WTC11 (cell line): ENCODE measurements around the gene ETV6. TPM values are rescaled to one million over a fixed set of nuclear protein-coding genes. Genes with fewer than 3 reads are reported as not detected.
A peak's percentile ranks its signal among the peaks of the same experiment; 100 is the strongest.

Experiments
- ATAC-seq: fragments of 200-7000 bp; cut with Tn5 transposase; 2 replicates; pipeline ENCODE4 v1.10.0; 2021; ENCODE audit warnings: mild to moderate bottlenecking, moderate library complexity
- CTCF ChIA-PET: fragments of 300-600 bp; sonication (Branson Sonifier 250); formaldehyde crosslinking; loops from one replicate; lab custom pipeline; 2021; ENCODE audit warnings: antibody characterized with exemption; lab: Charles Lee
- POLR2A ChIA-PET: fragments of 350-600 bp; sonication (Branson Sonifier 250); formaldehyde crosslinking; loops from one replicate; lab custom pipeline; 2021; ENCODE audit warnings: antibody characterized with exemption; lab: Charles Lee
- DNase-seq: peaks from one replicate; pipeline ENCODE4 v3.0.0; 2021; ENCODE audit warnings: low spot score
- H3K27ac Mint-ChIP-seq: 2 replicates; pipeline ENCODE4 v1.8.0; 2021; ENCODE audit warnings: mixed read lengths
- H3K27me3 Mint-ChIP-seq: 2 replicates; pipeline ENCODE4 v1.8.0; 2021; ENCODE audit warnings: low read depth, mild to moderate bottlenecking, moderate library complexity, mixed read lengths
- H3K36me3 Mint-ChIP-seq: 2 replicates; pipeline ENCODE4 v1.8.0; 2021; ENCODE audit warnings: mixed read lengths
- H3K4me1 Mint-ChIP-seq: 2 replicates; pipeline ENCODE4 v1.8.0; 2022; ENCODE audit warnings: mixed read lengths
- H3K4me3 Mint-ChIP-seq: 2 replicates; pipeline ENCODE4 v1.8.0; 2021; ENCODE audit warnings: mild to moderate bottlenecking, moderate library complexity, mixed read lengths
- H3K9me3 Mint-ChIP-seq: 2 replicates; pipeline ENCODE4 v1.8.0; 2021; ENCODE audit warnings: mixed read lengths
- AR ChIP-seq: fragments of 250-450 bp; sonication (Bioruptor Pico); IDR thresholded peaks from 2 replicates; pipeline ENCODE4 v1.9.0; 2021; ENCODE audit warnings: mild to moderate bottlenecking
- ARID4B ChIP-seq: sonication (generic); formaldehyde crosslinking; IDR thresholded peaks from 2 replicates; pipeline ENCODE4 v1.8.0; 2023; ENCODE audit warnings: missing genetic modification reagents, mild to moderate bottlenecking, borderline replicate concordance
- ATF1 ChIP-seq: sonication (generic); formaldehyde crosslinking; IDR thresholded peaks from 2 replicates; pipeline ENCODE4 v1.8.1; 2023; ENCODE audit warnings: mild to moderate bottlenecking, moderate library complexity, missing genetic modification reagents
- CREM ChIP-seq: sonication (generic); formaldehyde crosslinking; IDR thresholded peaks from 2 replicates; pipeline ENCODE4 v1.8.1; 2022; ENCODE audit warnings: mild to moderate bottlenecking, missing genetic modification reagents, moderate library complexity
- CTCF ChIP-seq: fragments of 200-600 bp; IDR thresholded peaks from 2 replicates; pipeline ENCODE4 v1.8.0; 2022; ENCODE audit warnings: antibody characterized with exemption
- E2F4 ChIP-seq: sonication (generic); formaldehyde crosslinking; IDR thresholded peaks from 2 replicates; pipeline ENCODE4 v1.8.1; 2022; ENCODE audit warnings: low read depth, mild to moderate bottlenecking, moderate library complexity, missing genetic modification reagents, borderline replicate concordance
- FOXK1 ChIP-seq: sonication (generic); formaldehyde crosslinking; IDR thresholded peaks from 2 replicates; pipeline ENCODE4 v1.8.0; 2022; ENCODE audit warnings: mild to moderate bottlenecking, moderate library complexity, missing genetic modification reagents
- GRHL2 ChIP-seq: fragments of 250-450 bp; sonication (Bioruptor Pico); IDR thresholded peaks from 2 replicates; pipeline ENCODE4 v1.8.0; 2022; ENCODE audit warnings: mild to moderate bottlenecking, moderate library complexity; ENCODE audit not compliant: insufficient replicate concordance, severe bottlenecking
- IRF1 ChIP-seq: sonication (generic); formaldehyde crosslinking; IDR thresholded peaks from 2 replicates; pipeline ENCODE4 v1.8.0; 2023; ENCODE audit warnings: missing genetic modification reagents
- IRF2 ChIP-seq: sonication (generic); formaldehyde crosslinking; IDR thresholded peaks from 2 replicates; pipeline ENCODE4 v1.8.0; 2022; ENCODE audit warnings: low read depth, missing genetic modification reagents, borderline replicate concordance
- NR2C2 ChIP-seq: sonication (generic); formaldehyde crosslinking; IDR thresholded peaks from 2 replicates; pipeline ENCODE4 v1.8.0; 2022; ENCODE audit warnings: mild to moderate bottlenecking, missing genetic modification reagents
- PRRX2 ChIP-seq: fragments of 250-450 bp; sonication (Bioruptor Pico); IDR thresholded peaks from 2 replicates; pipeline ENCODE4 v1.8.0; 2021; ENCODE audit warnings: mild to moderate bottlenecking
- TCF7 ChIP-seq: sonication (generic); formaldehyde crosslinking; IDR thresholded peaks from 2 replicates; pipeline ENCODE4 v1.8.0; 2022; ENCODE audit warnings: mild to moderate bottlenecking, low read depth, missing genetic modification reagents, moderate library complexity
- USF2 ChIP-seq: sonication (generic); formaldehyde crosslinking; IDR thresholded peaks from 2 replicates; pipeline ENCODE4 v1.8.1; 2023; ENCODE audit warnings: mild to moderate bottlenecking, missing genetic modification reagents, moderate library complexity
- ZNF138 ChIP-seq: sonication (generic); formaldehyde crosslinking; conservative IDR thresholded peaks from 2 replicates; pipeline ENCODE4 v1.8.1; 2022; ENCODE audit warnings: mild to moderate bottlenecking, moderate library complexity, missing genetic modification reagents
- ZSCAN18 ChIP-seq: fragments of 250-450 bp; sonication (Bioruptor Pico); IDR thresholded peaks from 2 replicates; pipeline ENCODE4 v2.1.2; 2022; ENCODE audit warnings: mild to moderate bottlenecking, moderate library complexity
- total RNA-seq: library from RNA; stranded (reverse); gene quantifications from 3 replicates; pipeline ENCODE4 v1.2.3, GENCODE V29; 2021

Gene ETV6
- total RNA-seq, 1 experiment from 2014 or later = 23.5 TPM

- Mint-ChIP-seq H3K27ac (peak overlapping the region; percentile 48; the same call in 1 of the 2 replicates), H3K4me3 (peak overlapping the region; percentile 93), H3K4me1 (peaks cover 50% of the 10 kb centered on the region), H3K27me3 (no peaks in the 10 kb centered on the region), H3K9me3 (no peaks in the 10 kb centered on the region), H3K36me3 (no peaks in the 10 kb centered on the region)
- ATAC-seq (no peak), DNase-seq (no peak)
- POLR2A ChIA-PET = no interaction called here
- no peak for TF ChIP-seq ARID4B (CRISPR knock-in tag)
- TF ChIP-seq NR2C2 (CRISPR knock-in tag) = no peak
- CTCF ChIA-PET = no interaction called here
These were observed 2.3 kb downstream of the ETV6 start for GRCh38 chr12:11651785-11652184.

GRCh38 chr12:11652351-11653040 lies 3.0 kb downstream of the ETV6 start:
- peak overlapping the region; percentile 63 for H3K27ac Mint-ChIP-seq
- ChIA-PET POLR2A (no interaction called here), CTCF (no interaction called here)
- H3K4me3 Mint-ChIP-seq = peak overlapping the region; percentile 93
- DNase-seq (no peak), ATAC-seq (no peak)
- H3K9me3 Mint-ChIP-seq = no peaks in the 10 kb centered on the region
- H3K4me1 Mint-ChIP-seq = peaks cover 57% of the 10 kb centered on the region
- no peaks in the 10 kb centered on the region for H3K36me3 Mint-ChIP-seq
- no peaks in the 10 kb centered on the region for H3K27me3 Mint-ChIP-seq
- no peak for TF ChIP-seq ZNF138 (CRISPR knock-in tag)
- no peak for TF ChIP-seq ZSCAN18 (CRISPR knock-in tag)

GRCh38 chr12:11653215-11653753 lies 3.8 kb downstream of the ETV6 start:
- ChIA-PET POLR2A (no interaction called here), CTCF (no interaction called here)
- Mint-ChIP-seq H3K36me3 (no peaks in the 10 kb centered on the region), H3K4me3 (no peak overlapping the region), H3K9me3 (no peaks in the 10 kb centered on the region), H3K4me1 (peaks cover 59% of the 10 kb centered on the region), H3K27ac (peak overlapping the region; percentile 64; the same call in 1 of the 2 replicates)
- no peak for DNase-seq
- ATAC-seq = no peak
- TF ChIP-seq TCF7 (CRISPR knock-in tag) = no peak
- no peak for TF ChIP-seq E2F4 (CRISPR knock-in tag)
- TF ChIP-seq IRF2 (CRISPR knock-in tag) = no peak
- no peak for TF ChIP-seq ATF1 (CRISPR knock-in tag)
- TF ChIP-seq IRF1 (CRISPR knock-in tag) = no peak
- no peak for TF ChIP-seq PRRX2 (CRISPR knock-in tag)
- TF ChIP-seq USF2 (CRISPR knock-in tag) = no peak
- TF ChIP-seq CTCF = no peak
- no peak for TF ChIP-seq FOXK1 (CRISPR knock-in tag)
- TF ChIP-seq GRHL2 (CRISPR knock-in tag) = no peak
- no peak for TF ChIP-seq AR (CRISPR knock-in tag)
- TF ChIP-seq CREM (CRISPR knock-in tag) = no peak
- TF ChIP-seq, all 79 proteins: peak for 0
- no peaks in the 10 kb centered on the region for H3K27me3 Mint-ChIP-seq
